Stimulated activated CD8-positive, alpha-beta memory T cell treated with anti-CD3 and anti-CD28 coated beads, Interleukin-15, amount 100 ng/mL, for 48 hours (primary cell): ENCODE measurements around the gene HMG20B.
"Not testable (repeated sequence)": the region's sequence is repeated elsewhere in the genome, so short reads cannot be mapped to it uniquely, and the experiment has no call there.

Source experiments
- DNase-seq, 2 donors: peaks; one replicate each; pipeline ENCODE4 v3.0.0-alpha.2; 2020; ENCODE audit warnings: low read depth in 2 of 2

The HMG20B gene

GRCh38 chr19:3584036-3584802 lies 11.5 kb downstream of the HMG20B start:
- not testable (repeated sequence) for DNase-seq

GRCh38 chr19:3585301-3586126 lies 12.8 kb downstream of the HMG20B start, which contains the start of gene GIPC3:
GIPC3 (plus strand) TSS chr19:3585478; CDS start chr19:3585598, 120 bp downstream.
- no peak for DNase-seq

GRCh38 chr19:3586127-3586626 lies 13.4 kb downstream of the HMG20B start:
- no peak for DNase-seq

- DNase-seq = no peak
These were observed 14.1 kb downstream of the HMG20B start for GRCh38 chr19:3586707-3587346.

GRCh38 chr19:3589439-3589838 lies 16.7 kb downstream of the HMG20B start:
- no peak for DNase-seq

- no peak for DNase-seq
These were observed 17.2 kb downstream of the HMG20B start for GRCh38 chr19:3589949-3590348.

GRCh38 chr19:3590991-3591659 lies 18.4 kb downstream of the HMG20B start:
- no peak for DNase-seq

- DNase-seq = no peak
These were observed 19.3 kb downstream of the HMG20B start for GRCh38 chr19:3591876-3592613.

- DNase-seq = no peak
These were observed 20.4 kb downstream of the HMG20B start for GRCh38 chr19:3593156-3593555.

- no peak for DNase-seq
These were observed 22.8 kb downstream of the HMG20B start for GRCh38 chr19:3595521-3596061.

GRCh38 chr19:3599776-3600187 lies 27.0 kb downstream of the HMG20B start:
- no peak for DNase-seq

- no peak for DNase-seq
These were observed 28.3 kb downstream of the HMG20B start for GRCh38 chr19:3601021-3601420.

- DNase-seq = no peak
These were observed 30.5 kb downstream of the HMG20B start for GRCh38 chr19:3603121-3603811.

- no peak for DNase-seq
These were observed 31.7 kb downstream of the HMG20B start for GRCh38 chr19:3604227-3604986.

GRCh38 chr19:3604987-3605343 lies 32.2 kb downstream of the HMG20B start:
- DNase-seq = no peak

GRCh38 chr19:3605361-3605760 lies 32.6 kb downstream of the HMG20B start:
- no peak for DNase-seq

- DNase-seq = no peak
These were observed 33.0 kb downstream of the HMG20B start for GRCh38 chr19:3605770-3606169.

- no peak for DNase-seq
These were observed 33.5 kb downstream of the HMG20B start for GRCh38 chr19:3606174-3606689.

- DNase-seq = peak; percentile 53 to 54
These were observed 34.0 kb downstream of the HMG20B start, which contains the start of gene TBXA2R for GRCh38 chr19:3606690-3607289. TBXA2R (minus strand) TSS chr19:3606875; CDS start chr19:3600634, 6,241 bp downstream.
